GM18505 (cell line): Measurements from ENCODE around the gene ASTN1.

Source experiments
- ATAC-seq: cut with Tn5 transposase; IDR thresholded peaks from one replicate; pipeline ENCODE4 v1.9.1; 2021; ENCODE audit not compliant: unreplicated experiment
- POLR2A ChIP-seq: IDR thresholded peaks from 4 replicates; pipeline ENCODE4 v1.6.1; 2011; ENCODE audit warnings: borderline replicate concordance; ENCODE audit not compliant: insufficient read depth, insufficient read length; ENCODE audit errors: extremely low read depth

Gene ASTN1

GRCh38 chr1:176838276-176838995, 326.1 kb downstream of the ASTN1 start:
- no peak for ATAC-seq
- no peak for TF ChIP-seq POLR2A

DNA sequence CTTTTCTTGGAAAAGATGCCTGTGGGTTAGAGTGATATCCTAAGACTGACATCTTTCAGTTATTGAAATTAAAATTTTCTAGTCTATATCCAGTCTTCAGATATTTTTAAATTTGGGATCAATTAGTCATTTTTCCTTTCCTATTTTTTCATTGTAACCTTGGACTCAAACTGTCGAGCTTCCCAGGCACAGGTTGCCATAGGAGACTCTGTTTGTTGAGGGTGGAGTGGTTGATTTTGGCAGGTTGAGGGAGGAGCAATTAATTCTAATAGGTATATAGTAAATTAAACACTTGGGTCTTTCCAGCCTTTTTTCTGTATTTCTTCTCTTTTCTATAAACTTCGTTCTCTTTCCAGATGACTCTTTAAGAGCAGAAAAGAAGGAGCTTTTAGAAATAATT, 326.8 kb downstream of the ASTN1 start:
- no peak for ATAC-seq
- TF ChIP-seq POLR2A = no peak

- no peak for ATAC-seq
- no peak for TF ChIP-seq POLR2A
These were observed 333.4 kb downstream of the ASTN1 start for GRCh38 chr1:176831150-176831549.

GRCh38 chr1:176829261-176829660, 335.3 kb downstream of the ASTN1 start:
- no peak for ATAC-seq
- TF ChIP-seq POLR2A = no peak

- TF ChIP-seq POLR2A = no peak
These were observed 338.2 kb downstream of the ASTN1 start for GRCh38 chr1:176826265-176826664.

DNA sequence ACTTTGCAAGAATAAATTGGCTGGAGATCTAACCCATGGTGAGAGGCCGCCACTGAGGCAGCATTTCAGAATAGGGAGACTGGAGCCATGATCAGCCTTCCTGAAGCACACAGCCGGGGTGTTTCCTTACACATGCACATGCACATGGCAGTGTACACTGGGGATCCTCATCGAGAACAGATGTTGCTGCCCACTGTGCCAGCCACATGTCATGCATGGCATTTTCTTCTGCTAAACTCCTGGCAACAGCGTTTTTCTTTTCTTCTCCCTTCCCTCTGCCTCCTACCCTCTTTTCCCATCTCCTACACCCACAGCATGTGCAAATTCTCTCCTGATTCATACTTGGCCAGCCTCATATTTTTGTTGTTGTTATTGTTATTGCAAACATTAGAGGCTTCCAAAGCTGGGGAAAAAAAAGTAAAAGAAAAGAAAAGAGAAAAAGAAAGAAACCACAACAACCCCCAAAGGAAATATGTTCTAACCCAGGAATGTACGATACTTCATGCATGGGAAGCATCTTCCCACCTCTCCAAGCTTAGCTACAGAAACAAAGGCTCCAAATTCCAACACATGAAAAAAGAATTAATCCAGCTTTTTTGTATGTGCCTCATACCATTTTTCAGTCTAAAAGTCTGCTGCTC, 344.0 kb downstream of the ASTN1 start:
- no peak for TF ChIP-seq POLR2A
- no peak for ATAC-seq

More at GRCh38 chr1:176826265-176826664, 338.2 kb downstream of the ASTN1 start:
- no peak for ATAC-seq

GRCh38 chr1:176816232-176816631, 348.3 kb downstream of the ASTN1 start:
- no peak for ATAC-seq
- no peak for TF ChIP-seq POLR2A

- no peak for ATAC-seq
- TF ChIP-seq POLR2A = no peak
These were observed 348.9 kb downstream of the ASTN1 start for GRCh38 chr1:176815621-176816020.

GRCh38 chr1:176811511-176812288, 352.8 kb downstream of the ASTN1 start:
- ATAC-seq = no peak
- TF ChIP-seq POLR2A = no peak

DNA sequence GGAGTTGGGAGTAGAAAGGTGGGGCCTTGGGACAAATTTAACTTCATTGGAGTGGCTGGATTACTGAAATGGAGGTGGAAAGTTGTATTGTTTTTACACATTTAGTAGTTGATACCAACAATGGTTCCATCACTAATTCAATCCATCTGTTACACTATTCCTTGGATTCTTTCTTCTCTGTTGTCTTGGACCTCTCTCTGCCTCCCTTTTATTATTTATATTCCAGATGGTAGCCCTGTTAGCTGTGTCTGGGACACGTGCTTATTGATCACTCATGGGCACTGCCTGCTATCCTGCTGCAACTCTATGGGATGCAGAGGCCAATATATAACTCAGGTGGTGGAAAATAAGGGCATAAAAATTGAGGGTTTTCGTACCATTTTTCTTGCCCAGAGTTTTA, 355.2 kb downstream of the ASTN1 start:
- no peak for ATAC-seq
- TF ChIP-seq POLR2A = no peak
